ENCODE measurements around the gene FCHO1.

FCHO1 gene

DNA sequence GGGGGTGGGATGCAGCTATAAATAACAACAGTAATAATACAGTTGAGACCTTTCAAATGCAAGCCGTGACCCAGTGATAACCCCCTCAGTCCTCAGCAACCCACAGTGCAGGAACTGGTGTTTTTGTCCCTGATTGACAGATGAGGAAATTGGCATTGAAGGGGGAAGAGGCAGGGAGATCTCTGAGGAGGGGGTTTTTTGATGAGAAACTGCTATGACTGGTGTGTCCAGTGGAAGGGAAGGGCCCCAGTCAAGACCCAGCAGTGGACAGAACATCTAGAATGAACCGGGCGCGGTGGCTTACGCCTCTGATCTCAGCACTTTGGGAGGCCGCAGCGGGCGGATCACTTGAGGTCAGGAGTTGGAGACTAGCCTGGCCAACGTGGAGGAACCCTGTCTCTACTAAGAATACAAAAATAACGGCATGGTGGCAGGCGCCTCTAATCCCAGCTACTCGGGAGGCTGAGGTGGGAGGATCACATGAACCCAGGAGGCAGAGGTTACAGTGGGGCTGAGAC is 30.1 kb upstream of the FCHO1 start:
- H3K27ac ChIP-seq: no peak overlapping the region
- H3K27me3 ChIP-seq: no peaks in the 10 kb centered on the region
- H3K4me3 ChIP-seq: peak overlapping the region; percentile 66 to 71
- H3K36me3 ChIP-seq: peaks cover 15 to 44% (median 28%) of the 10 kb centered on the region in 3 donors
- peaks cover 0 to 56% (median 44%) of the 10 kb centered on the region in 4 donors for H3K4me1 ChIP-seq
- no peak for TF ChIP-seq CTCF (IDR thresholded peaks at IDR 0.05)
- no peak for DNase-seq
- intact Hi-C loops (cut with DNase I; ENCODE audit: low total_unique reads): no loop called here
- H3K9me3 ChIP-seq: no peaks in the 10 kb centered on the region

DNA sequence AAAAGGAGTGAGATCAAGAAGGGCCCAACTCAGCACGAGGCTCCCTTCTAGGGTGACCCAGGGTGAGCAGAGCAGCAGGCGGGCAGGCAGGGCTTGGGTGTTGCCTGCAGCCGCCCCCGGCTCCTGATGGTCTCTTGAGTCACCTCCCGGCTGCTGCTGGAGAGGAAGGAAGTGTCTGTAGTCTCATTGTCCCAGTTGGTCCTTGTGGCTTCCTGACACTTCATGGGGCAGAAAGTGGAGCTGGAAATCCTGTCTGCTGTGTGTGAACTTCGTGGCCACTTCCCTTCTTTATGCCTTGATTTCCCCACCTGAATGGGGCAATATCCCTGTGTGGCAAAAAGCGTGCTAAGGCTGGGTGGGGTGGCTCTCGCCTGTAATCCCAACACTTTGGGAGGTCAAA is 29.5 kb upstream of the FCHO1 start:
- Histone ChIP-seq H3K9me3 (no peaks in the 10 kb centered on the region), H3K36me3 (peaks cover 21 to 51% (median 35%) of the 10 kb centered on the region in 3 donors), H3K27me3 (no peaks in the 10 kb centered on the region), H3K27ac (no peak overlapping the region), H3K4me3 (peak overlapping the region; percentile 66 to 71), H3K4me1 (peaks cover 0 to 53% (median 43%) of the 10 kb centered on the region in 4 donors)
- TF ChIP-seq CTCF (IDR thresholded peaks at IDR 0.05): no peak
- DNase-seq: peak in 1 of 2 donors; percentile 51
- intact Hi-C loops (cut with DNase I; ENCODE audit: low total_unique reads): no loop called here

DNA sequence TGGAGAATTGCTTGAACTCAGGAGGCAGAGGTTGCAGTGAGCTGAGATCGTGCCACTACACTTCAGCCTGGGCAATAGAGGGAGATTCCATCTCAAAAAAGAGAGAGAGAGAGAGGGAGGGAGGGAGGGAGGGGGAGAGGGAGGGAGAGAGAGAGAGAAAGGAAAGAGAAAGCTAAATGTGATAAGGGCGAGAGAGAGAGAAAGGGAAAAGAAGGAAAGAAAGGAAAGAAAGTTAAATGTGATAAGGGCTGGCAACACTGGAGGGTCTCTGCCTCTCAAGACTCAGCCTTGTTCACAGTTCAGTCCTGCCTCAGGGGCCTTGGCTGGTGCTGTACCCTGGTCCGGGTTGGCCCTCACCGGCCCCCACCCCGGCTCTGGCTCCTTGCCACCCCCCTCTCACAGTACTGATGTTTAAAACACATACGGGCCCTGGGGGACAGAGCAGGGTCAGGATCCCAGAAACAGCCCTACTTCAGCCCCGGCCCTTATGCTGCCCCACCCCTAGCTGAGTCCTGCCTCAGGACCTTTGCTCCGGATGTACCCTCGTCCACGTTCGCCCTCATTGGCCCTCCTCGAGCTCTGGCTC is 28.5 kb upstream of the FCHO1 start:
- Histone ChIP-seq H3K4me1 (peaks cover 0 to 44% (median 36%) of the 10 kb centered on the region in 4 donors), H3K9me3 (no peaks in the 10 kb centered on the region), H3K4me3 (no peak overlapping the region), H3K36me3 (peaks cover 31 to 60% (median 44%) of the 10 kb centered on the region in 3 donors), H3K27ac (no peak overlapping the region), H3K27me3 (no peaks in the 10 kb centered on the region)
- DNase-seq: no peak
- intact Hi-C loops (cut with DNase I; ENCODE audit: low total_unique reads): no loop called here
- TF ChIP-seq CTCF (IDR thresholded peaks at IDR 0.05): no peak

DNA sequence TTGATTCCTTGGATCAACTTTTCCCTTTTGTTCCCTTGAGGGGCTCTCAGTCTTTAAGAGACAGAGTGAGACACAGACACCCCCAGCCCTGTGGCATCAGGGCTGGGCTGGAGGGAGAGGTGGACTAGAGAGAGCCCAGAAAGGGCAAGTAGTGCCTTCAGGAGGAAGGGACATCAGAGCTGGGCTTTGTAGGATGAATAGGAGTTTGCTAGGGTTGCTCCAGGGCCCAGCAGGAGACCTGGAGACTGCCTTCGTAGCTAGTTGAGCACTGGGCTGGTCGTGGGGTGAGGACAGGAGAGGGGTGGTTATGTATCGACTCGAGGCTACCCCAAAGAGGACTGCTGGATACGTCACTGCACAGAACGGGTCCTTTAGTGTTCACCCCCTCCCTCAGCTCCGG is 26.6 kb upstream of the FCHO1 start:
- no peak for TF ChIP-seq CTCF (IDR thresholded peaks at IDR 0.05)
- H3K27ac ChIP-seq: no peak overlapping the region

DNA sequence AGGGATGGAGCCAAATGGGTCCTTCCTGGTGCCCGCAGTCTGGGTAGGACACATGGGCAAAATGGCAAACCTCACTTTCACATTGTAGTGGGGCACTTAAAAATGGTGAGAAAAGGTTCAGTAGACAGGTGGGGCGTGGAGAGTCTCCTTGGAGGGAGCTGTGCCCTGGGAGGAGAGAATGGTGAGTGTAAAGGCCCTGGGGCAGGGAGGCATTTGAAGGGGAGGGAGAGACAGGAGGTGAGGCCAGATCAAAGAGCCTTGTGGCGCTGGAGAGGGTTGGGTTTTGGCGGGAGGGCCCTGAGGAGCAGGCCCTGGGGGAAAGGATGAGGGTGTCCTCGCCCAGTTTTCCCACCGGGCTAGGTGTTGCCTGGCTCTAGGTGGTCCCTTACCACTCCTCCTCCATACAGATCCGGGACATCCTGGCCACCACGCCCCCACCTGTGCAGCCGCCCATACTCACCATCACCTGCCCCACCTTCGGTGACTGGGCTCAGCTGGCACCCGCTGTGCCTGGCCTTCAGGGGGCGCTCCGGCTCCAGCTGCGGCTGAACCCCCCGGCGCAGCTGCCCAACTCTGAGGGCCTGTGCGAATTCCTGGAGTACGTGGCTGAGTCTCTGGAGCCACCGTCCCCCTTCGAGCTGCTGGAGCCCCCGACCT is 25.7 kb upstream of the FCHO1 start:
- no peak for TF ChIP-seq CTCF (IDR thresholded peaks at IDR 0.05)
- Histone ChIP-seq H3K4me3 (no peak overlapping the region), H3K36me3 (peaks cover 55 to 88% (median 64%) of the 10 kb centered on the region in 3 donors)

More for the DNA sequence above, 26.6 kb upstream of the FCHO1 start:
- no peak overlapping the region for H3K4me3 ChIP-seq
- intact Hi-C loops (cut with DNase I; ENCODE audit: low total_unique reads): no loop called here
- no peak for DNase-seq
- H3K4me1 ChIP-seq: peaks cover 0 to 29% (median 26%) of the 10 kb centered on the region in 4 donors
- H3K27me3 ChIP-seq: no peaks in the 10 kb centered on the region
- H3K36me3 ChIP-seq: peaks cover 48 to 79% (median 59%) of the 10 kb centered on the region in 3 donors
- no peaks in the 10 kb centered on the region for H3K9me3 ChIP-seq

More for the DNA sequence above, 25.7 kb upstream of the FCHO1 start:
- DNase-seq: no peak
- H3K4me1 ChIP-seq: peaks cover 0 to 22% (median 21%) of the 10 kb centered on the region in 4 donors
- H3K9me3 ChIP-seq: no peaks in the 10 kb centered on the region
- H3K27ac ChIP-seq: no peak overlapping the region
- intact Hi-C loops (cut with DNase I; ENCODE audit: low total_unique reads): no loop called here
- no peaks in the 10 kb centered on the region for H3K27me3 ChIP-seq
